HG03064 (cell line): ENCODE measurements around the gene ARHGAP10.

ENCODE experiments used
- ATAC-seq: cut with Tn5 transposase; IDR thresholded peaks from one replicate; pipeline ENCODE4 v1.9.1; 2021; ENCODE audit warnings: low read depth; ENCODE audit not compliant: unreplicated experiment

ARHGAP10 gene

GRCh38 chr4:147731580-147732517 is at the start of gene ARHGAP10:
ARHGAP10 (plus strand) TSS chr4:147732088; CDS start chr4:147732302, 214 bp downstream.
- peak; percentile 62 for ATAC-seq

- ATAC-seq = no peak
Observed at GRCh38 chr4:147682755-147683154, 49.1 kb upstream of the ARHGAP10 start.

- ATAC-seq = no peak
Observed at GRCh38 chr4:147683188-147683591, 48.7 kb upstream of the ARHGAP10 start.

- peak; percentile 100 for ATAC-seq
Observed at GRCh38 chr4:147683717-147684700, 47.9 kb upstream of the ARHGAP10 start, which contains the start of gene PRMT9. PRMT9 (minus strand) TSS chr4:147684163; CDS start chr4:147683987, 176 bp downstream.

- no peak for ATAC-seq
Observed at GRCh38 chr4:147689067-147689466, 42.8 kb upstream of the ARHGAP10 start.

- no peak for ATAC-seq
Observed at GRCh38 chr4:147691820-147692219, 40.1 kb upstream of the ARHGAP10 start.

GRCh38 chr4:147693218-147693617 is 38.7 kb upstream of the ARHGAP10 start:
- ATAC-seq = no peak

- ATAC-seq = no peak
Observed at GRCh38 chr4:147696866-147697265, 35.0 kb upstream of the ARHGAP10 start.

GRCh38 chr4:147704846-147705245 is 27.0 kb upstream of the ARHGAP10 start:
- no peak for ATAC-seq

GRCh38 chr4:147707892-147708672 is 23.8 kb upstream of the ARHGAP10 start:
- ATAC-seq = peak; percentile 51

- no peak for ATAC-seq
Observed at GRCh38 chr4:147709999-147710398, 21.9 kb upstream of the ARHGAP10 start.

- no peak for ATAC-seq
Observed at GRCh38 chr4:147714575-147715401, 17.1 kb upstream of the ARHGAP10 start.

- peak; percentile 89 for ATAC-seq
Observed at GRCh38 chr4:147717878-147718277, 14.0 kb upstream of the ARHGAP10 start.

- no peak for ATAC-seq
Observed at GRCh38 chr4:147723326-147723725, 8.6 kb upstream of the ARHGAP10 start.

- ATAC-seq = no peak
Observed at GRCh38 chr4:147724468-147725201, 7.3 kb upstream of the ARHGAP10 start.

- ATAC-seq = no peak
Observed at GRCh38 chr4:147725673-147726072, 6.2 kb upstream of the ARHGAP10 start.

- ATAC-seq = no peak
Observed at GRCh38 chr4:147727476-147728028, 4.3 kb upstream of the ARHGAP10 start.

- no peak for ATAC-seq
Observed at GRCh38 chr4:147730333-147730732, 1.6 kb upstream of the ARHGAP10 start.
